Measurements from ENCODE around the gene RNASEH2B. TPM values are rescaled to one million over a fixed set of nuclear protein-coding genes. Genes with fewer than 3 reads are reported as not detected.

RNASEH2B gene
- total and polyA plus RNA-seq, 2 experiments from 2014 or later, result 22.3 to 30.9 TPM

- TF ChIP-seq CTCF (IDR thresholded peaks at IDR 0.05; ENCODE audit: poor library complexity), result no peak
- no peak for TF ChIP-seq EZH2 (IDR thresholded peaks at IDR 0.05; ENCODE audit: borderline replicate concordance)
- no peak for TF ChIP-seq EZH2phosphoT487 (IDR thresholded peaks at IDR 0.05; ENCODE audit: low read depth, severe bottlenecking, unreplicated experiment)
- no peaks in the 10 kb centered on the region for H3K4me1 ChIP-seq (ENCODE audit: insufficient read depth)
These were observed 48.0 kb downstream of the RNASEH2B start for GRCh38 chr13:50957620-50958019.

GRCh38 chr13:50969691-50970090, 60.1 kb downstream of the RNASEH2B start:
- no peak for TF ChIP-seq EZH2phosphoT487 (IDR thresholded peaks at IDR 0.05; ENCODE audit: low read depth, severe bottlenecking, unreplicated experiment)
- TF ChIP-seq CTCF (IDR thresholded peaks at IDR 0.05; ENCODE audit: poor library complexity), result peak; percentile 26
- WGBS (ENCODE audit: low lambda C conversion rate, missing lambda C conversion rate), result 77% methylated on average over 11 of the region's 11 CpGs

More at GRCh38 chr13:50957620-50958019, 48.0 kb downstream of the RNASEH2B start:
- Histone ChIP-seq H3K27ac (no peak overlapping the region), H3K79me2 (no peaks in the 10 kb centered on the region), H3K4me3 (no peak overlapping the region), H3K9me3 (ENCODE audit: low read depth) (no peaks in the 10 kb centered on the region), H3K36me3 (replicated peaks; ENCODE audit: insufficient read depth, low read depth) (no peaks in the 10 kb centered on the region), H3K27me3 (no peaks in the 10 kb centered on the region), H3K4me2 (no peak overlapping the region), H3K9me2 (replicated peaks; ENCODE audit: insufficient read depth) (no peaks in the 10 kb centered on the region), H4K20me1 (ENCODE audit: insufficient read depth, poor library complexity, severe bottlenecking) (no peaks in the 10 kb centered on the region), H2AFZ (no peak overlapping the region)
- no peak for DNase-seq (ENCODE audit: low spot score)
- WGBS (ENCODE audit: low lambda C conversion rate, missing lambda C conversion rate), result 81% methylated on average over 2 of the region's 2 CpGs

GRCh38 chr13:50970956-50971355, 61.4 kb downstream of the RNASEH2B start:
- Histone ChIP-seq H3K27me3 (no peaks in the 10 kb centered on the region), H3K4me1 (ENCODE audit: insufficient read depth) (no peaks in the 10 kb centered on the region), H3K36me3 (replicated peaks; ENCODE audit: insufficient read depth, low read depth) (no peaks in the 10 kb centered on the region), H3K4me3 (no peak overlapping the region), H3K9me3 (ENCODE audit: low read depth) (no peaks in the 10 kb centered on the region), H2AFZ (no peak overlapping the region), H3K9me2 (replicated peaks; ENCODE audit: insufficient read depth) (no peaks in the 10 kb centered on the region), H3K27ac (no peak overlapping the region), H3K4me2 (no peak overlapping the region), H4K20me1 (ENCODE audit: insufficient read depth, poor library complexity, severe bottlenecking) (no peaks in the 10 kb centered on the region), H3K79me2 (no peaks in the 10 kb centered on the region)
- WGBS (ENCODE audit: low lambda C conversion rate, missing lambda C conversion rate), result 100% methylated on average over 2 of the region's 2 CpGs
- TF ChIP-seq EZH2phosphoT487 (IDR thresholded peaks at IDR 0.05; ENCODE audit: low read depth, severe bottlenecking, unreplicated experiment), result no peak
- no peak for TF ChIP-seq EZH2 (IDR thresholded peaks at IDR 0.05; ENCODE audit: borderline replicate concordance)
- TF ChIP-seq CTCF (IDR thresholded peaks at IDR 0.05; ENCODE audit: poor library complexity), result no peak
- DNase-seq (ENCODE audit: low spot score), result no peak

More at GRCh38 chr13:50969691-50970090, 60.1 kb downstream of the RNASEH2B start:
- Histone ChIP-seq H3K4me1 (ENCODE audit: insufficient read depth) (no peaks in the 10 kb centered on the region), H3K36me3 (replicated peaks; ENCODE audit: insufficient read depth, low read depth) (no peaks in the 10 kb centered on the region), H4K20me1 (ENCODE audit: insufficient read depth, poor library complexity, severe bottlenecking) (no peaks in the 10 kb centered on the region), H3K9me2 (replicated peaks; ENCODE audit: insufficient read depth) (no peaks in the 10 kb centered on the region), H3K79me2 (no peaks in the 10 kb centered on the region), H3K27ac (no peak overlapping the region), H3K9me3 (ENCODE audit: low read depth) (no peaks in the 10 kb centered on the region), H3K27me3 (no peaks in the 10 kb centered on the region), H2AFZ (no peak overlapping the region), H3K4me3 (no peak overlapping the region), H3K4me2 (no peak overlapping the region)
- peak; percentile 34 for DNase-seq (ENCODE audit: low spot score)

- Histone ChIP-seq H3K4me2 (no peak overlapping the region), H3K36me3 (replicated peaks; ENCODE audit: insufficient read depth, low read depth) (no peaks in the 10 kb centered on the region), H3K9me3 (ENCODE audit: low read depth) (no peaks in the 10 kb centered on the region), H2AFZ (no peak overlapping the region), H3K79me2 (no peaks in the 10 kb centered on the region), H3K27me3 (no peaks in the 10 kb centered on the region), H3K9me2 (replicated peaks; ENCODE audit: insufficient read depth) (no peaks in the 10 kb centered on the region), H3K27ac (no peak overlapping the region), H3K4me1 (ENCODE audit: insufficient read depth) (no peaks in the 10 kb centered on the region), H4K20me1 (ENCODE audit: insufficient read depth, poor library complexity, severe bottlenecking) (no peaks in the 10 kb centered on the region), H3K4me3 (no peak overlapping the region)
- 84% methylated on average over 3 of the region's 3 CpGs for WGBS (ENCODE audit: low lambda C conversion rate, missing lambda C conversion rate)
- no peak for TF ChIP-seq CTCF (IDR thresholded peaks at IDR 0.05; ENCODE audit: poor library complexity)
- no peak for TF ChIP-seq EZH2phosphoT487 (IDR thresholded peaks at IDR 0.05; ENCODE audit: low read depth, severe bottlenecking, unreplicated experiment)
- TF ChIP-seq EZH2 (IDR thresholded peaks at IDR 0.05; ENCODE audit: borderline replicate concordance), result no peak
- DNase-seq (ENCODE audit: low spot score), result no peak
These were observed 64.7 kb downstream of the RNASEH2B start for GRCh38 chr13:50974268-50974667.
